ENCODE measurements around the gene FAM149A.

The FAM149A gene

DNA sequence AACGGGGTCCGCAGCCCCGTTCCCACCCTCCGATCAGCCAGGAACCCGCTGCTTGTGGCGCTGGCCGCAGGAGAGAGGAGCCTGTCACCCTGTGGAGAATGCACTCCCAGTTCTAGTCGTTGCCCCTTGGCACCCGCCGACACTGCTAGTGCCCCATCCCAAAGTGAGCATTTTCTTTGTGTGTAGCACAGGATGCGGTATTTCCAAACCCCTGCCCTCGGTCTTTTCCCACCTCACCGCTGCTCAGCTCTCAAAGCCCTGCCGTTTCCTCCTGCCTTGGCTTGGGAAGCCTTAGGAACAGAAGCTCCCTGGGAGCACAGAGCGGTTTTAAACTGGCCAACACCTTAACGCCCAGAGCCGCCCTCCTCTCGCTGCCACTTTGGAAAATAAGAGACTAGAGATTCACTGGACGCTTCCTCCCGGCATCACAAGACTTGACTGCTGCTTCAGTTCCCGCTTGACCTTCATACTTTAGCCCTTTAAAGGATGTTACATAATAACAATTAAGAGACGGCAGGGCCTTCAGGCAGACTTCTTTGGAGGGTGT is 87.6 kb downstream of the FAM149A start:
- TF ChIP-seq POLR2A (IDR thresholded peaks at IDR 0.05; ENCODE audit: extremely low read depth, insufficient read length) (no peak), MAX (IDR thresholded peaks at IDR 0.05; ENCODE audit: low read depth, low read length) (no peak), MYC (IDR thresholded peaks at IDR 0.05; ENCODE audit: low read depth, low read length) (no peak)
- TF ChIP-seq, protein P1, sequence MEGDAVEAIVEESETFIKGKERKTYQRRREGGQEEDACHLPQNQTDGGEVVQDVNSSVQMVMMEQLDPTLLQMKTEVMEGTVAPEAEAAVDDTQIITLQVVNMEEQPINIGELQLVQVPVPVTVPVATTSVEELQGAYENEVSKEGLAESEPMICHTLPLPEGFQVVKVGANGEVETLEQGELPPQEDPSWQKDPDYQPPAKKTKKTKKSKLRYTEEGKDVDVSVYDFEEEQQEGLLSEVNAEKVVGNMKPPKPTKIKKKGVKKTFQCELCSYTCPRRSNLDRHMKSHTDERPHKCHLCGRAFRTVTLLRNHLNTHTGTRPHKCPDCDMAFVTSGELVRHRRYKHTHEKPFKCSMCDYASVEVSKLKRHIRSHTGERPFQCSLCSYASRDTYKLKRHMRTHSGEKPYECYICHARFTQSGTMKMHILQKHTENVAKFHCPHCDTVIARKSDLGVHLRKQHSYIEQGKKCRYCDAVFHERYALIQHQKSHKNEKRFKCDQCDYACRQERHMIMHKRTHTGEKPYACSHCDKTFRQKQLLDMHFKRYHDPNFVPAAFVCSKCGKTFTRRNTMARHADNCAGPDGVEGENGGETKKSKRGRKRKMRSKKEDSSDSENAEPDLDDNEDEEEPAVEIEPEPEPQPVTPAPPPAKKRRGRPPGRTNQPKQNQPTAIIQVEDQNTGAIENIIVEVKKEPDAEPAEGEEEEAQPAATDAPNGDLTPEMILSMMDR (IDR thresholded peaks at IDR 0.05; ENCODE audit: low read depth, low read length): no peak
- H3K4me3 ChIP-seq (ENCODE audit: low read depth, low read length): peak overlapping the region; percentile 62
- peak; percentile 61 for DNase-seq (ENCODE audit: low read depth)

- TF ChIP-seq, protein P1 (IDR thresholded peaks at IDR 0.05; ENCODE audit: low read depth, low read length): no peak
- TF ChIP-seq POLR2A (IDR thresholded peaks at IDR 0.05; ENCODE audit: extremely low read depth, insufficient read length) (no peak), MAX (IDR thresholded peaks at IDR 0.05; ENCODE audit: low read depth, low read length) (no peak), MYC (IDR thresholded peaks at IDR 0.05; ENCODE audit: low read depth, low read length) (no peak)
- no peak overlapping the region for H3K4me3 ChIP-seq (ENCODE audit: low read depth, low read length)
- DNase-seq (ENCODE audit: low read depth): no peak
These were observed 89.3 kb downstream of the FAM149A start for GRCh38 chr4:186193851-186194250.

DNA sequence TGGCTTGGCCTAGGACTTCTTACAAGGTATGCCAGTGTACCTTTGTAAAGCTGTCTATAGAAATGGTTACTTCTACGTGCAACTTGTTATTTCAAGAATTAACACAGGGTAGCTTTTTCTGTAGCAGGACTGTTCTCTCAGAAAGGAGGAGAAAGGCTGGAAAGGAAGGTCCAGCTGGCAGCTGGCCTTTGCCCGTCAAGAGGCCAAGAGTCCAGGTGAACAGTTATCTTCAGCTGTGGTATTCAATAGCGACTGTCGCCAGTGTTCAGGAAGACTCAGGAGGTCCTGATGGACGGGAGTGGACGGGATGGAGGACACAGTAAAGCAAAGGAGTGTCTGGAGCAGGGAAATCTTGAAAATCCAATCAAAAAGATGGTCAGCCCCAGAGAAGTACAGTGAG is 91.6 kb downstream of the FAM149A start:
- H3K4me3 ChIP-seq (ENCODE audit: low read depth, low read length): no peak overlapping the region
- DNase-seq (ENCODE audit: low read depth): no peak
- TF ChIP-seq, protein P1 (IDR thresholded peaks at IDR 0.05; ENCODE audit: low read depth, low read length): no peak
- TF ChIP-seq POLR2A (IDR thresholded peaks at IDR 0.05; ENCODE audit: extremely low read depth, insufficient read length): no peak
- TF ChIP-seq MAX (IDR thresholded peaks at IDR 0.05; ENCODE audit: low read depth, low read length): no peak
- TF ChIP-seq MYC (IDR thresholded peaks at IDR 0.05; ENCODE audit: low read depth, low read length): no peak

DNA sequence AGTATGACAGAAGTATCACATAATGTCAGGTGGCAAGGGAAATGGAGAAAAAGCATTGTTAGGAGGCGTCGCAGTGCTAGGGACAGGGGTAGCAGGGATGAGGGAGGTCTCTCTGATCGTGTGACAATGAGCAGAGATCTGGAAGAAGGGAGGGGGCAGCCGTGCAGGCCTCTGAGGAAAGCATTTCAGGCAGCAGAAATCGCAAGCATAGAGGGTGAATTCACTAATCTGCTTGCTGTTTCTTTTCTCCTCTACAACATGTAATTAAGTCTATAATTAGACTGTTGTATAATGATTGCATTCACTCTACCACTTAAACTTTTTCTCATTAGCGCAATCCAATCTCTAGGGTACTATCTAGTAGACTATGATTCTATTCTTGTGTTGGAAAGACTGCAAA is 96.0 kb downstream of the FAM149A start:
- no peak for TF ChIP-seq MAX (IDR thresholded peaks at IDR 0.05; ENCODE audit: low read depth, low read length)
- no peak for TF ChIP-seq MYC (IDR thresholded peaks at IDR 0.05; ENCODE audit: low read depth, low read length)
- no peak for TF ChIP-seq POLR2A (IDR thresholded peaks at IDR 0.05; ENCODE audit: extremely low read depth, insufficient read length)
- TF ChIP-seq, protein P1 (IDR thresholded peaks at IDR 0.05; ENCODE audit: low read depth, low read length): no peak
- H3K4me3 ChIP-seq (ENCODE audit: low read depth, low read length): no peak overlapping the region
- no peak for DNase-seq (ENCODE audit: low read depth)

DNA sequence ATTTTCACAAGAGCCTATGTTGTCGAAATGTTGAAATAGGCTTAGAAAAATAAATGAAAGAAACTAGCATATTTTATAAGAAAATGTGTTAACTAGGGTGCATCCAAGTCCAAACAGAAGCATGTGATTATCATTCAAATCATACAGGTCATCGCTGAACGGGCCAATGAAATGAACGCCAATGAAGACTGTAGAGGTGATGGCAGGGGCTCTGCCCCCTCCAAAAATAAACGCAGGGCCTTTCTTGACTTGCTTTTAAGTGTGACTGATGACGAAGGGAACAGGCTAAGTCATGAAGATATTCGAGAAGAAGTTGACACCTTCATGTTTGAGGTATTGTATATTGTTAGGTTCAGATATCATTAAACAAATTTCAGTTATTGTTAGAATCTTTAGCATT is 96.5 kb downstream of the FAM149A start:
- H3K4me3 ChIP-seq (ENCODE audit: low read depth, low read length): no peak overlapping the region
- no peak for DNase-seq (ENCODE audit: low read depth)
- TF ChIP-seq POLR2A (IDR thresholded peaks at IDR 0.05; ENCODE audit: extremely low read depth, insufficient read length) (no peak), MAX (IDR thresholded peaks at IDR 0.05; ENCODE audit: low read depth, low read length) (no peak), MYC (IDR thresholded peaks at IDR 0.05; ENCODE audit: low read depth, low read length) (no peak)
- TF ChIP-seq, protein P1 (IDR thresholded peaks at IDR 0.05; ENCODE audit: low read depth, low read length): no peak
